ENCODE results near the gene FGD2. TPM values are rescaled to one million over a fixed set of nuclear protein-coding genes. Genes with fewer than 3 reads are reported as not detected.

The FGD2 gene
- total RNA-seq, 4 donors from 2014 or later = 2.7 to 9.2 (median 5.2) TPM

- WGBS, 2 donors = 83 to 86% methylated on average over 17 of the region's 17 CpGs
- TF ChIP-seq POLR2A (IDR thresholded peaks at IDR 0.05) = no peak
- TF ChIP-seq CTCF (IDR thresholded peaks at IDR 0.05) = no peak
- no peak for DNase-seq (ENCODE audit: low spot score in 2 of 2)
- intact Hi-C loops (cut with DNase I; ENCODE audit: low total_unique reads) = no loop called here
- no peak overlapping the region for H3K4me3 ChIP-seq (ENCODE audit: low read depth, poor library complexity, severe bottlenecking)
Observed at GRCh38 chr6:36959555-36960250, 45.8 kb upstream of the FGD2 start.

- no peak for DNase-seq (ENCODE audit: low spot score in 2 of 2)
- 69 to 79% methylated on average over 36 to 39 of the region's 40 CpGs for WGBS, 2 donors
- intact Hi-C loops (cut with DNase I; ENCODE audit: low total_unique reads) = no loop called here
- TF ChIP-seq CTCF (IDR thresholded peaks at IDR 0.05) = no peak
- H3K4me3 ChIP-seq (ENCODE audit: low read depth, poor library complexity, severe bottlenecking) = no peak overlapping the region
Observed at GRCh38 chr6:36961441-36962435, 43.7 kb upstream of the FGD2 start.

- 71 to 78% methylated on average over 12 of the region's 12 CpGs for WGBS, 2 donors
- intact Hi-C loops (cut with DNase I; ENCODE audit: low total_unique reads) = no loop called here
- H3K4me3 ChIP-seq (ENCODE audit: low read depth, poor library complexity, severe bottlenecking) = no peak overlapping the region
- TF ChIP-seq CTCF (IDR thresholded peaks at IDR 0.05) = no peak
- no peak for TF ChIP-seq POLR2A (IDR thresholded peaks at IDR 0.05)
- peak; percentile 63 to 94 for DNase-seq (ENCODE audit: low spot score in 2 of 2)
Observed at GRCh38 chr6:36962874-36963273, 42.6 kb upstream of the FGD2 start.

GRCh38 chr6:36963451-36964290 is 41.8 kb upstream of the FGD2 start:
- no peak for DNase-seq (ENCODE audit: low spot score in 2 of 2)
- TF ChIP-seq CTCF (IDR thresholded peaks at IDR 0.05) (no peak), POLR2A (IDR thresholded peaks at IDR 0.05) (no peak)
- 32 to 40% methylated on average over 11 of the region's 11 CpGs for WGBS, 2 donors
- intact Hi-C loops (cut with DNase I; ENCODE audit: low total_unique reads) = no loop called here
- H3K4me3 ChIP-seq (ENCODE audit: low read depth, poor library complexity, severe bottlenecking) = no peak overlapping the region

GRCh38 chr6:36964349-36964748 is 41.1 kb upstream of the FGD2 start:
- 84 to 85% methylated on average over 6 of the region's 6 CpGs for WGBS, 2 donors
- intact Hi-C loops (cut with DNase I; ENCODE audit: low total_unique reads) = no loop called here
- no peak for DNase-seq (ENCODE audit: low spot score in 2 of 2)
- H3K4me3 ChIP-seq (ENCODE audit: low read depth, poor library complexity, severe bottlenecking) = no peak overlapping the region
- TF ChIP-seq CTCF (IDR thresholded peaks at IDR 0.05) (no peak), POLR2A (IDR thresholded peaks at IDR 0.05) (no peak)

Measured in lower leg skin (tissue), 4 donors.